Activated CD4-positive, alpha-beta T cell treated with anti-CD3 and anti-CD28 coated beads, Interleukin-2, amount 50 U/mL, for 48 hours (primary cell): ENCODE data around the gene ZNF710.

ENCODE experiments used
- DNase-seq, 2 experiments: peaks; one replicate each; pipeline ENCODE4 v3.0.0-alpha.2; 2020

ZNF710 gene

GRCh38 chr15:90083419-90083818 is 82.3 kb downstream of the ZNF710 start:
- no peak for DNase-seq

- DNase-seq, result no peak
Measured at GRCh38 chr15:90083954-90084607, 83.0 kb downstream of the ZNF710 start.

- DNase-seq, result no peak
Measured at GRCh38 chr15:90084876-90085423, 83.8 kb downstream of the ZNF710 start.

- DNase-seq, result no peak
Measured at GRCh38 chr15:90085565-90085964, 84.4 kb downstream of the ZNF710 start.

- peak; percentile 63 to 68 for DNase-seq
Measured at GRCh38 chr15:90086868-90087268, 85.7 kb downstream of the ZNF710 start.

GRCh38 chr15:90087454-90088154 is 86.5 kb downstream of the ZNF710 start:
- peak; percentile 42 to 55 for DNase-seq

- no peak for DNase-seq
Measured at GRCh38 chr15:90090226-90090848, 89.2 kb downstream of the ZNF710 start.

GRCh38 chr15:90091156-90091931 is 90.2 kb downstream of the ZNF710 start:
- no peak for DNase-seq

- DNase-seq, result peak in 1 of 2 experiments; percentile 34
Measured at GRCh38 chr15:90095521-90095959, 94.4 kb downstream of the ZNF710 start.

GRCh38 chr15:90097475-90097874 is 96.4 kb downstream of the ZNF710 start:
- DNase-seq, result peak; percentile 51 to 64

- no peak for DNase-seq
Measured at GRCh38 chr15:90099072-90099867, 98.1 kb downstream of the ZNF710 start.

GRCh38 chr15:90099868-90100831 is 99.0 kb downstream of the ZNF710 start:
- peak in 1 of 2 experiments; percentile 24 for DNase-seq

- peak; percentile 44 to 49 for DNase-seq
Measured at GRCh38 chr15:90101130-90101968, 100.2 kb downstream of the ZNF710 start.

- peak; percentile 70 to 74 for DNase-seq
Measured at GRCh38 chr15:90101969-90102890, 101.1 kb downstream of the ZNF710 start, which contains the start of gene IDH2. Gene IDH2, minus strand, starts transcription at chr15:90102468. Its CDS starts 78 bp downstream, at chr15:90102390.

GRCh38 chr15:90103701-90104329 is 102.7 kb downstream of the ZNF710 start:
- no peak for DNase-seq

- no peak for DNase-seq
Measured at GRCh38 chr15:90104551-90104950, 103.4 kb downstream of the ZNF710 start.

GRCh38 chr15:90105521-90105920 is 104.4 kb downstream of the ZNF710 start:
- no peak for DNase-seq
